GM21737 (cell line): Measurements from ENCODE around the gene GMPR2.

Source experiments
- ATAC-seq: cut with Tn5 transposase; IDR thresholded peaks from one replicate; pipeline ENCODE4 v1.9.1; 2021; ENCODE audit warnings: mild to moderate bottlenecking, moderate library complexity; ENCODE audit not compliant: unreplicated experiment

The GMPR2 gene

GRCh38 chr14:24249230-24250021, 16.7 kb downstream of the GMPR2 start:
- no peak for ATAC-seq

- no peak for ATAC-seq
Observed at GRCh38 chr14:24250354-24250753, 17.6 kb downstream of the GMPR2 start.

- no peak for ATAC-seq
Observed at GRCh38 chr14:24251880-24252288, 19.2 kb downstream of the GMPR2 start.

DNA sequence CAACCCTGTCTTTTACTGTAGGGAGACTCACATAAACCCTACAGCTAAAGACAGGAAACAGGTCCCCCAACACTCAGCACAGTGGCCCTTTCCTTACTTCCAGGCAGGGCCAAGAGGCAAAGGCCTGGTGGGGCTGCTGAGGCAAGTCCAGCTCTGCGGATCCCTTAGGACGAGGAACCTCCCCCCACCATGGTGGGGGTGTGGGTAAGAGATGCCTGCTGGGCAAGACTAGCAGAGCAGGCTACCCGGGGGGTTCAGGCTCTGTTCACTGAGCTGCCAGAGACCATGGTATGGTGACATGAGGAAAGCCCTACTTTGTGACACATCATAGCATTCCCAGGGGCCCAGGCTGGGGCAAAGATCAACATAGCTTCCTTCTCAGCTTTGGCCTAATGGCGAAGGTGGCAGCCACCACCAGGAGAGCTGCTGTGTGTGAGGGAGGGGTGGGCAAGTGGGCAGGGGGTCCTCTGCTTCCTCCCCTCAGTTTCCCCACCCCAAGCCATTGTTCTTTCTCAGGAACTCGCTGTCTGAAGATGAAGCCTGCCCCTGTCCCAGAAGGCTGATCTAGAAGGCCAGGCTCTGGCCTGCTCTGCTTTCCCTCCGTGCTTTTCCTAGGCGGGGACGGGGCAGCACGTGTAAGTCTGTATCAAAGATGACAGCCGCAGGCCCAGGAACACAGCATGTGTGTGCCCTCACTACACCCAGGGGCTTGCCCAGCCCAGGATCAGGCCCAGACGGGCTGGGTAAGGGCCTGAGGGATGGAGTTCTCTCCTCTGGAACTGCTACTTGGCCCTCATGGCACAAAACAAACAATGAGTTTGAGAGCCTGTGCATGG, 19.8 kb downstream of the GMPR2 start:
- no peak for ATAC-seq

GRCh38 chr14:24253936-24254335, 21.2 kb downstream of the GMPR2 start:
- ATAC-seq: no peak

- no peak for ATAC-seq
Observed at GRCh38 chr14:24254630-24255392, 22.1 kb downstream of the GMPR2 start.

DNA sequence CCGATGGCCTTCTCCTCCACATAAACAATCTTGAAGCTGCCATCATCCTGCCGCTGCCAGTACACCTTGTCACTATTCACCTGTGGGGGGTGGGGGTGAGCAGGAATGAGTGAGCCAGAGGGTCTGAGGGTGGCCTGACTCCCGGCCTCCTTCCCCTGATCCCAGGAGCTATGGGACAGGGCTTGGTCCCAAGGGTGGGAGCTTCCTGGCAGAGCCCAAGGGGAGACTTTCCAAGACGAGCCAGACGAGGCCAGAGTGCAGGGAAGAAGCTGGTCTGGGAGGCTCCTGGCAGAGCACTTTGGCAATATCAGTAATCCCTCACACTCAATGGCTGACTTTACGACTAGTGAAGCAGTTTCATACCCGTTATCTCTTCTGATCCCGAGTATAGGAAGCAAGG, 22.7 kb downstream of the GMPR2 start:
- no peak for ATAC-seq

GRCh38 chr14:24255931-24256711, 23.4 kb downstream of the GMPR2 start:
- no peak for ATAC-seq

DNA sequence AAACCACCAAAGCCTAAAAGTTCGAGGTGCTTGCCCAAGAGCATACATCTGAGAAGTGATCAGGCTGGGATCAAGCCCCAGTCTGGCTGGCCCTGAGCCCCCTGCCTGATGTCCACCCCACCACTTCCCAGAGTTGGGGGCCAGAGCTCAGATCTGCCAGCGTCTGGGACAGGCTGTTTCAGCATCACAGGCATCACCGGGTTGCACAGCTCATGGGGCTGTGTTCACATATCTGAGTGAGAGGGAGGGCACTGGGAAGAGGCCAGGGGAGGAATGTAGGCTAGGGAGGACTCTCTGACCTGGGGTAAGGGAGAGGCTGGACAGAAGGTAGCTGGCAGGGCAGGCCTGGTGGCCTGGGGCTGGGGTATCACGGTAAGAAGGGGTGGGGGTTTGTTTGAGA, 24.2 kb downstream of the GMPR2 start:
- no peak for ATAC-seq

DNA sequence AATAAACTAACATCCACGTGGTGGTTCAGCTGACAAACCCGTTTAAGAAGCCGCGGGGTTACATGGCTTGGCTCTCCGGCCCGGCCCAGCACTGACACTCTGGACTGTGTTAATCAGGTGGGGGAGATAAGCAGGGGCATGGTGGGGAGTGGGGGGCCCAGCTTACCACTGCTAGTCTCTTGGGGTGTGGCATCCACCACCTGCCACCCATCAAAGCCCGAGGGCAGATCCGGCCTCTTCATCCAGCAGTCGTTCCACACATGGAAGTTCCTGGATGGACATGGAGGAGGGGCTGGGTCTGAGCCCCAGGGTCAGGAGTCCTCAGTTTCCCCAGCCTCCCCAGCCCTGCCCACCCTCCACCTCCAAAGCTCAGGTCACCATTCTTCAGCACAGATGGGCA, 25.4 kb downstream of the GMPR2 start:
- ATAC-seq: no peak

GRCh38 chr14:24258548-24259265, 26.0 kb downstream of the GMPR2 start:
- no peak for ATAC-seq

- no peak for ATAC-seq
Observed at GRCh38 chr14:24259282-24260025, 26.7 kb downstream of the GMPR2 start.

DNA sequence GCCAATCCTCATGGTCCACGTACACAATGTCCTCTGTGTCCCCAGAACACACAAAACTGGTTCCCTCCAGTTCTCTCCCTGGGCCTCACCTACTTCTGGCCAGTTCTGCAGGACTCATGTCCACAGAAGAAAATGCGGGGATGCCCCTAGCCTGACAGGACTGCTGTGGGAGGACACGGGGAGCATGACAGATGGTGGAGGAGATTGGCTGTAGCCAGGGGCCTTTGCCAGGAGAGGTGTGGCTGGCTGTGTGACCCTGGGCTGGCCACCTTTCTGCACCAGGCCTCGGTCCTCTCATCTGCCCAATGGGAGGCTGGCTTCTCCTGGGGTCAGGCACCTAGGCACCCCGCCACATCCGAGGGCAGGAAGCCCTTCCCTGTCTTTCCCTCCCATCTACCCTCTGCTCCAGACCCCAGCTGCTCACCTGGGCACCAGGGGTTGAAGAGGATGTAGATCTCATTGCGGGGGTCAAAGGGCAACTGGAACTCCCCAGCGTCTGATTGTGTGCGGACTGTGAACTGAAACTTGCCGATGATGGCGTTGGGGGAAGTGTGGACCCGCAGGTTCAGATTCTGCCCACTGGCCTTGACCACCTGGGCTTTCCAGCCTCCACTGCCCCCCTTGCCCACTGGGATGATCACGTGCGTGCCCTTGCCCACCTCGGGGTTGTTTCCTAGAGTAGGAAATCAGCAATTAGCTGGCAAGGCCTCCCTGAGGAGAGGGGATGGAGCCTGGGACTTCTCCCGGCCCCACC, 27.5 kb downstream of the GMPR2 start:
- ATAC-seq: no peak

- ATAC-seq: no peak
Observed at GRCh38 chr14:24260780-24261157, 28.0 kb downstream of the GMPR2 start.

DNA sequence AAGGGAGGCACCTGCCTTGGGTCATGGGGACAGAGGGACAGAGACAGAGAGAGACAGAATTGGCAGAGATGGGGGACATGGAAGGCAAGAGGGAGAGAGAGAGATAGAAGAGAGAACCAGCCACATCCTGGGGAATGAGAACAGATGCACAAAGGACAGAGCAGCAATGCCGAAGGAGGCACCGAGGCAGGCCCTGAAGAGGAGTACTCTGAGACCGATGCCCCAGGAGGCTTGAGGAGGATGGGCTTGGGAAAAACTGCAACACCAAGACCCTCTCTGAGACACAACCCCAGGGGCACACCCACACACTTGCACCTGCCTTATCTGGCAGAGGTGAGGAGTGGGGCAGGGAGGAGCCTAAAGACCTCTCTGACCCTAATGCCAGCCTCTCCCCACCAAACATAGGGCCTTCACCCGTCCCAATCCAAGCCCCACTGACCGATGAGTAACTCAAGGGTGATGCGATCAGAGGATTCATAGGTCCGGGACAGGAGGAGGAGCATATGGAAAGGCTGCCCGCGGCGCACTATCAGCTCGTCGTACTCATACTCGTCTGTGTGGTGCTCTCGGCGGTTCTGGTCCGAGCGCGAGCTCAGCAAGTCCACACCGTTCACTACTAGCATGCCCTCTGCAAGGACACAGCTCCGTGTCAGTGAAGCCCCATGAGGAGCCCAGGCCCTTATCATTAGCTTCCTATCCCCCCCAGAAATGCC, 28.7 kb downstream of the GMPR2 start:
- ATAC-seq: no peak

GRCh38 chr14:24261969-24262327, 29.2 kb downstream of the GMPR2 start:
- no peak for ATAC-seq

GRCh38 chr14:24262821-24263733, 30.3 kb downstream of the GMPR2 start, which contains the start of gene TGM1:
TGM1 (minus strand) TSS chr14:24263177; CDS start chr14:24262352, 825 bp downstream.
- no peak for ATAC-seq
